Activated CD8-positive, alpha-beta memory T cell treated with anti-CD3 and anti-CD28 coated beads, Interleukin-2, amount 50 U/mL, for 1 hour (primary cell): ENCODE measurements around the gene CD83.

ENCODE experiments used
- DNase-seq: peaks from one replicate; pipeline ENCODE4 v3.0.0-alpha.2; 2020; ENCODE audit errors: extremely low read depth

CD83 gene

DNA sequence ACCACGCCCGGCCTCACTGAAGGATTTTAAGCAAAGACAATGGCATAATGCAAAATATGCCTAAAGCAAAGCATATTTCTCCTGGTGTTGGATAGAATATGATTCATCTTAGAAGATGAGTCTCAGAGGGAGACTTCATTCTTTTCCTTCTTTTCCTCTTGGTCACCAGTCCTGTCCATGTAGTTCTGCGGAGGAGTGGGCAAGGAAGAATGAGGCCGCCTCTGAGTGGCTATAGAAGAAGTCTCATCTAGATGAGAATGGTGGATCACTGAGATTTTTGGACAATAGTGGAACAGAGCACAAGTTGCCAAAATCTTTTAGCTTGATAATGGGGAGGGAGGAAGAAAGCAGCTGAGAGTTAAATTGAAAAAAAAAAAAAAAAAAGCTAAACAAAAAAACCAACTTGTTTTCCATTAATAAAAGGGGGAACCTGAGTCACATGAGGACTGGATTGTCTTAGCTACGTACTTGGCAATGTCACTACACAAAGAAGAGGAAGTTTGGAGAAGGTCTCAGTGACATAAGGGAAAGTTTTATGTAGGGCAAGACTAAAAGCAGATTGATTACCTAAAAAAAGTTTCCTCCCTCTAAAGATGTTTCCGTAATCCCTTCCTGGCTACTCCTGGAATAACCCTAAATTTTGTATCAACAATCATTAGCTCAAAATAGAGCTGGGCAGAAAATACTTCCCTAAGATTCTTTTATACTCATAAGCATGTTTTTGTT lies 6.0 kb downstream of the CD83 start:
- DNase-seq = no peak

DNA sequence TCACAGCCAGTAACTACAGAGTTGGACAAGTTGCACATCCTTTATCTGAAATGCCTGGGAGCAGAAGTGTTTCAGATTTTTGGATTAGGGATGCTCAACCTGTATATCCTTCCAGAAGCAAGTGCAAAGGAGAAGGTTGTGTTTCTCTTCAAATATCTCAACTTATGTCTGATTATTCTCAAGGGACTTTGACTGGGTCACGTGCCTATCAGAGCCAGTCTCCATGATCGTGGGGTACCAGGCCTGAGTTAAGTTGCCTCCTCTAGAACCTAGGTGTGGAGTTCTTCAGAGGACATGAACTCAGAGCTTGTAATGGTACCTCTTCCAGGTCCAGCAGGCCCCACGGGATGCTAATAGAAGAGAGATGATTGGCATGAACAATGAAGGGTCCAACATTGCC lies 7.8 kb downstream of the CD83 start:
- DNase-seq = no peak

DNA sequence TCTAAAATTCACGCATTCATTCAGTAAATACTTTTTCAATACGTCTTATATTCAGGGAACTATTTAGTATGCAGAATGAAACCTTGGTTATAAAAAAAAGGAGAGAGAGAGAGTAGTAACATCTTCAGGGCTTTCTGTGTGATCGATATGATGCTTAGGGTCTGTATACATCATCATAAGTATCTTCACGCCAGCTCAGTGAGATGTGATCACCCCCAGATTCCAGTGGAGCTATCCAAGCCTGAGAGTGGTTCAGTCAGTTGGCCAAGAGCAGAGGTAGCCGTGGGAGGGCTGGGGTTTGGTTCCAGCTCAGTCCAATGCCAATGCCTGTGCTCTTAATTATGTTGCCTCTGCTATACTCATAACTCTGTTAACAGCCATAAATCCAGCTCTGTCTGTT lies 8.6 kb downstream of the CD83 start:
- DNase-seq = no peak

DNA sequence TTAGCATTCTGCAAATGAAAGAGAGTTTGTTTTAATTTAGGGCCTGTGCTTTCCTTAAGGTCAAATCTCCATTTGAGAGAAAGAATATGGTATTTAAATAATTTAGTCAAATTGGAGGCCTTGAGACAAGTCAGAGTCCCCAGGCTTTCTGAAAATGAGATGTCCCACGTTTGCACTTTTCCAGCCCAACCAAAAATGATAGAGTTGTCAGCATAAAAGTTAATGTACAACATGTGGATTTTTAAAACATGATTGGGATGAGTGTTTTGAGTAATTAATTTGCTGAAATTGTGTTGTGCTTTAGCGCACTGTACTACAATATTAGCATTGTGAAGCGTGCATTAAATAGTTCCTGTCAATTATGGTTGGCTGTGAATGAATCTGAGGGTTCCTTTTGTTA lies 10.0 kb downstream of the CD83 start:
- DNase-seq = no peak

DNA sequence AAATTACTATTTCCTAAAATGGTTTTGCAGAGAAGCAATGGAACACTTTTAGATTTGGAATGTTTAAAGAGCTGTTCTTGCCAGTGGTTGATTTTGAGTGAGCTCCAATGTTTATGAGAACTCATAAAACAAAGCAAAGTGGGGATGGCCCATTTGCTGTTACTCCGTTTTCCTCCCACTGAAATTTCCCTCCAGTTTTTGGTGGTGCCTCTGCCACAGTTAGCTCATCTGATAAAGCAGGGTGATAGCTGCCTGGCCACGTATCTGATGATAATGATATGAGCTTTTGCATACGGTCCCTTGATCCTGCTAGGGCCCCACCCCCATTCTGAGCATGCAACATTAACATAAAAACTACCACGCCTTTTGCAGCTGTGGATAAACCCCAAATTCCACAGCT lies 10.4 kb downstream of the CD83 start:
- DNase-seq = no peak

DNA sequence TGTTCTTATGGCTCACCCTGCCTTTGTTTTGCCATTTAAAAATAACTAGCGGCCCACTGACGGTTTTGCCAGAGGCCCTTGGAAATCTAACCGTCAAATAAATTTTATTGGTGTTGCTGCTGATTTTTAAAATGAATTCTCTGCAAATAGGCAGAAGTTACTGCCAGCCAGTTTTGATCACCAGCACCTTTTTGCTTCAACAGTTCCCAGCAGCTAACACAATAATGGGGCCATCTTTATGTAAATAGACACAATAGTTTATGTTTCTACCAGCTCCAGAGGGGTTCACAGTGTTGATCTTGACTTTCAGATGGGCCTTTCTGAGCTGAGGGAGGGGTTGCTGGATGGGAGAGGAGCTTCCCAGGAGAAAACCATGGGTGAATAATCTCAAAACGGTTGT lies 11.2 kb downstream of the CD83 start:
- no peak for DNase-seq

DNA sequence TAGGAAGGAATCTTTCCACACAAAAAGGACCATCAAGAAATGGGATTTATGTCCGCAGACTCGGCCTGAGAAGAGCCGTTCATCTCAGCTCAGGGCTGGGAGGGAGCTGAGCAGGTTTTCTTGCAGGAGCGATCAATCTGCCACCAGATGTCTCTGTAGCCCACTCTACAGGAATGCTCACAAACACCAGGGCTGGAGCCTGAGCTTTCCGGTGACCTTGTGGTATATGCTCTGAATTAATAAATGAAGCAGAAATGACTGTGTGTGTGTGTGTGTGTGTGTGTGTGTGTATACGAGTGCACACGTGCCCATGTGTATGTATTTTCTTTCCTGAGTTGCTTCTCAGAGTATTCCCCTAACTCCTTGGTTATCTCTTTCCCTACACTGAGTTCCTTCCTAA lies 12.0 kb downstream of the CD83 start:
- no peak for DNase-seq

DNA sequence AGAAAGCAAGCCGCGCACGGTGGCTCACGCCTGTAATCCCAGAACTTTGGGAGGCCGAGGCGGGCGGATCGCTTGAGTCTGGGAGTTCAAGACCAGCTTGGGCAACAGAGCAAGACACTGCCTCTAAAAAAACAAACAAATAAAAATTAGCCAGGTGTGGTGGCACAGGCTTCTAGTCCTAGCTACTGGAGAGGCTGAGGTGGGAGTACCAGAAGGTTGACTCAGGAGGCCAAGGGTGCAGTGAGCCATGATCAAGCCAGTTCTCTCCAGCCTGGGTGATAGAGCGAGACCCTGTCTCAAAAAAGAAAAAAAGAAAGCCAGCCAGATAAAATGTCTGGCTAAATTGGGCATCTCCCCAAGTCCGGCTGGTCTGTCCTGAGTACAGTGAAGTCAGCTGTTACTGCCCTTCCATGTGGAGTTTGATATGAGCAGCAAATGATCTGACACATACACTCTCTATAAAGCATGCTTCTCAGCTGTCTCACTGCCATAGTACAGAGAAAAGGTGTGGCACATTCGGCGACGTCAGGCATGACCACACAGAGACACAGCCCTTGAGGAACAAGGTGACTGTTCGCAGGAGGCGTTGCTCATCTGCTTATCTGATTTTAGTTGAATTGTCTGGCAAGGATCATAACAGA lies 13.0 kb downstream of the CD83 start:
- DNase-seq = no peak

DNA sequence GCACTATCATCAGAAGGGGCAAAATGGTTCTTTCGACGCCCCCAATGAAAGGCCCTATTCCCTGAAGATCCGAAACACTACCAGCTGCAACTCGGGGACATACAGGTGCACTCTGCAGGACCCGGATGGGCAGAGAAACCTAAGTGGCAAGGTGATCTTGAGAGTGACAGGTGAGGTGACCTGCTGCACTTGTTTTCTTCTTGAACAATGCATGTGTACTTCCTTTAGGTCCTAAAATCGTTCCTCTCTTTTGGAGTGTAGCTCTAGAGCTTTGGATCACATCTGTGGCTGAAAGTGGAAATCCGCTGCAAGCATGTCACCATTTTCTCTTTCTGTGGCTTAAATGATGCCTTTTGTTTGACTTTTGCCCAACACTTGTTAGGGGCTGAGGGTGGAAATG lies 14.0 kb downstream of the CD83 start:
- no peak for DNase-seq

DNA sequence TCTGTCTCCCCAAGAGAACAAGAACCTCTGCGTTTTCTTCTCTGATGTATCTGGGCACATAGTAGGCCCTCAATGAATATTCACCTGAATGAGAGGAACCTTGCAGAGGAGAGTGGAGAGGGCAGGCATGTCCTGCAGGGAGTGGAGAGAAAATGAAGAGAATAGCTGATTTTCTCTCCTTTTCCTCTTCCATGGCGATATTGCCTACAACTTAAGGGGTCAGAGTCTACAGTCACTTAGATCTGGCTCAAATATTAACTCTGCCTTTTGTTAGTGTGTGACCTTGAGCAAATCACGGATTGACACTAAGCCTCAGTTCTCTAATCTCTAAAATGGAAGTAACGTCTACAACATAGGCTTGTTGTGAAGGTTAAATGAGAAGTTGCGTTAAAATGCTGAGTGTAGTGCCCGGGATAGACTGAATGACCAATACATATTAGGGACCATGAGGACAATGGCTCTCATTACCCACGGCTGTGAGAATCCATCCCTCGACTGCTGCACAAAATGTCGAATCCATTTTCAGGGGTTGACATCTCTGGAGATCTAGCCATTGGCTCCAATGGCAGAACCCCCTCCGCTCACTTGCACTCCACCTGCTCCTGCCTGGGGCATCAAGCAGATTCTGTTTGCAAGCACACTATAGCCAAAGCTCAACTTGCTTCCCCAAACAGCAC lies 14.8 kb downstream of the CD83 start:
- DNase-seq = no peak

DNA sequence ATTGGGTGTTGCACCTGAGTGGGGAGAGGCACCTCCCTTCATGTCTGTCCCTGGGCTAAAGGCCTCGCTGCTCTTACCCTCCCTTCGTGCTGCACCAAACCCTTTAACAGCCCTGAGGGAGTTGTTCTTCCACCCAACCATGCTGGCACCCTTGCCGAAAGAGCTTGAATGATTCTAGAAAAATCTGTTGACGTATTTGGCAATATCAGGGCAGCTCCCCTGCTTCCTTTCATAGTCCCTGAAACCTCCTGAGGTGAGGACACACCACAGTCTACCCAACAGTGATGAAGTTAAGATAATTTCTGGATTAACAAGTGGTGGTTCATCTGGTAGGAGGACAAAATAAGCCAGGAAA lies 15.3 kb downstream of the CD83 start:
- no peak for DNase-seq

DNA sequence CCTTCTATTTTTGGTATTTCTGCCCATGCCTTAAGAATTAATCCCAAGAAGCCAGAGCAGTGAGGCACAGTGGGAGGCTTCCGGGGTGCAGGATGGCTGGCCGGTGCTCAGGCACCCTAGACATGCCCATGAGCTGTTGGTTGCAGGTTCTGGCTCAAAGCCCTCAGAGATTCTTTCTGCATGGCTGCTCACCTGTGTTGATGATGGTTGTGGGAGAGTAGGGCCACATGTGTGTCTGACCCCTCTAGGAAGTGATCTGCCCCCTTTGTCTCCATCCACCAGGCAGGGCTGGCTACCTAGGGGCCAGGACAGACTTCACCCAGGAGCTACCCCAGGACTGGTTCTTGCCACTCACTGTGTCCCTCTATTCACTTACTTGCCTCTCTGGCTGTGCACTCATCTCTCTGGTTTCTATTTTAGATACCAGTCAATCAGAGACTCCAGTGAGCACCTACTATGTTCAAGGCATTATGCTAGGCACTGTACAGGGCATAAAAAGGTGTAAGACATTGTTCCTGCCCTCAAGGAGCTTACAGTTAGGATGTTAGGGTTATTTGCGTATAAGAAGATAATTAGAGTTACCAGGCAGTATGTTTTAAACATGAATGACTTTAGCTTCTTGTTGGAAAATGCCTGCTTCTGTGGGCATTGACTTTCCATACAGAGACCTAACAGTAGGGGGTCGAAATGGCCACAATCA lies 16.8 kb downstream of the CD83 start:
- no peak for DNase-seq

DNA sequence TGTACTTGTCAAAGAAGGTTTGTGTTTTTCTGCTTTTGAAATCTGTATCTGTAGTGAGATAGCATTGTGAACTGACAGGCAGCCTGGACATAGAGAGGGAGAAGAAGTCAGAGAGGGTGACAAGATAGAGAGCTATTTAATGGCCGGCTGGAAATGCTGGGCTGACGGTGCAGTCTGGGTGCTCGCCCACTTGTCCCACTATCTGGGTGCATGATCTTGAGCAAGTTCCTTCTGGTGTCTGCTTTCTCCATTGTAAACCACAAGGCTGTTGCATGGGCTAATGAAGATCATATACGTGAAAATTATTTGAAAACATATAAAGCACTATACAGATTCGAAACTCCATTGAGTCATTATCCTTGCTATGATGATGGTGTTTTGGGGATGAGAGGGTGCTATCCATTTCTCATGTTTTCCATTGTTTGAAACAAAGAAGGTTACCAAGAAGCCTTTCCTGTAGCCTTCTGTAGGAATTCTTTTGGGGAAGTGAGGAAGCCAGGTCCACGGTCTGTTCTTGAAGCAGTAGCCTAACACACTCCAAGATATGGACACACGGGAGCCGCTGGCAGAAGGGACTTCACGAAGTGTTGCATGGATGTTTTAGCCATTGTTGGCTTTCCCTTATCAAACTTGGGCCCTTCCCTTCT lies 18.4 kb downstream of the CD83 start:
- DNase-seq = no peak

DNA sequence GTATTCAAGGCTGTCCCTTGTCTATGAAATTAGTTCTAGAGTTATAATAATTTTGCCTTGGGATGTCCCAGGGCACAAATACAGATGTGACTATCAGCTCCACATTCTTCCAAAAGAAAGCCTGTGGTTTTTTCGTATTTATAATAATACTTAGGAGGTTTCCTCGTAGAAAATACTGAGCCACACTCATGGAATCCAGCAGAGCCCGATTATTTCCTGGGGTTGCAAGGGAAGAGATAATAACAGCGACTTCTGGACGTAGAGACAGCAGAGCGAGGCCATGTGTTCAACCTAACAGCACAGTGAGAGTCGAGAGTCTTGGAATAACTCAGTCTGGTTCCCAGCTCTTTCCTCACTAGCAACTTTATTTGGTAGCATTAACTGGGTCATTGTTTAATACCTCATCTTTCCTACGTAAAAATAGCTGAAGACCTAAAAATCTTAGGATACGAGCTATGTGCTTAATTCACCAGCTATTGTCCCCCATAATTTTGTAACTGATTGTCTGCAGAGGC lies 21.2 kb downstream of the CD83 start:
- DNase-seq = no peak

DNA sequence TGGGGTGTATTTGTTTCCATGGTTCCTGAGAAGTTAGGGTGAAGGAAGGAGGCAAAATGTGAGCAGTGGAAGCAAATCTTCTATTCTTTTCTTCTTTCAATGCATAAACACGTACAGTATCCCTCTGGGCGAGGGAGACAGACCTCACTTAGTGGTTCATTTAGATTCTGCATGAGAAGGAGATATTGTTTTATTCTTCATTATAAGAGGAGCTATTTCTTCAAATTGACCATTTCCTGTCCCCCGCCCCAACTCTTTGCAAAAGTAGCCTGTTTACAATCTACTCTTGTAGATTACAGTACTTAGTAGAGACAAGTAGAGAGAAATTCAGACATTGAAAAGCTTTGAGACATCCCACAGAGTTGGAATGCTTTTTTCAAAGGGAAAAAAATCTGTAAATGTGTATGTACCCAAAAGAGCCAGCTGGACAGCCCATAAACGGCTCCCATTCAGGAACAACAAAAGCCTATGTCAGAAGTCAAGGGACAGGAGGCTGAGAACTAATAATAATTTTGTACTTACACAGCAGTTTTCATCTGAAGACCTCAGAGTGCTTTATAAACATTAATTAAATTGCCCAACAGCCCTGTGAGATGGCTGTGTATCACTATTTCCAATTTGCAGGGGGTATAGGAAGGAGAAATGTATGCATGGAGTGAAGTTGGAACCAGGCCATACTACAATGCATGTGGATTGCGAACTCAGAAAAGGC lies 23.9 kb downstream of the CD83 start:
- DNase-seq = no peak

DNA sequence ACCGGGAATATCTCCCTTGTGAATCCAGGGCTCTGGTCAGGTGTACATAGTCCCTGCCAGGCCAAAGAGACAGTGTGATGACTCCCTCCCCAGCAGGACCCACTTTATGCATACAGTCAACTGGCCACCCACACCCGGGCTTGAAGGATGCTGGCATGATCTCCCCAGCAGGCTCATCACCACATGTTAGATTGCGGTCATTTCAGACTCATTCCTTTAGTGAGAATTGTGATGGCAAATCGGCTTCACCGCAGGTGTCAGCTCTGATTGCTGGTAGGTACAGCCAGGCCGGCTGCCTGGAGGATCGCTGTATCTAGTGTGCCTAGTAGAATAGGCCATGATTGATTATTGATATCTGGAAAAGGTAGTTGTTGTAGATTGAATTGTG lies 24.5 kb downstream of the CD83 start:
- DNase-seq = no peak

DNA sequence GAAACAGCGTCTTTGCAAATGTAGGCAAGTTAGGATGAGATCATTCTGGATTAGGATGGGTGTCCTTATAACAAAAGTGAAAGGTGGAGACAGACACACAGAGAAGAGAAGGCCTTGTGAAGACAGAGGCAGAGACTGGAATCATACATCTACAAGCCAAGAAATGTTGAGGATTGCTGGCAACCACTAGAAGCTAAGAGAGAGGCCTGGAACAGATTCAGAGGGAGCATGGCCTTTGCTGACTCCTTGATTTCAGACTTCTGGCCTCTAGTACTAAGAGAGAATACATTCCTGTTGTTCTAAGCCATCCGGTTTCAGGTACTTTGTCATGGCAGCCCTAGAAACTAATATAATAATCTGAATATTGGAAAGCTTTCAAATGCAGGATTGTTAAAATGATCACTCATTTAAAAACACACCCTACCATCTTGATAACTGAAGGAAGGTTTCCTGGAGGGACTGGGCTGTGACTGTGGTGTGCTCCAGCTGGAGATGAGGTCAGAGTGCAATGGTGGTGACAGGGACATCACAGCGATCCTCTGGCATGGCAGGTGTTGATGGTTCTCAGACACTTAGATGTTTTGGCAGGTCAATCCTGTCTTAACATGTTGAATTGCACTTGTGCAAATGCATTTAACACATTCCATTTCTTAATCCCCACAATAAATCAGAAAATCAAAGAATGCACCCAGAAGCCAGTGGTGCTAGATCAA lies 25.1 kb downstream of the CD83 start:
- no peak for DNase-seq

DNA sequence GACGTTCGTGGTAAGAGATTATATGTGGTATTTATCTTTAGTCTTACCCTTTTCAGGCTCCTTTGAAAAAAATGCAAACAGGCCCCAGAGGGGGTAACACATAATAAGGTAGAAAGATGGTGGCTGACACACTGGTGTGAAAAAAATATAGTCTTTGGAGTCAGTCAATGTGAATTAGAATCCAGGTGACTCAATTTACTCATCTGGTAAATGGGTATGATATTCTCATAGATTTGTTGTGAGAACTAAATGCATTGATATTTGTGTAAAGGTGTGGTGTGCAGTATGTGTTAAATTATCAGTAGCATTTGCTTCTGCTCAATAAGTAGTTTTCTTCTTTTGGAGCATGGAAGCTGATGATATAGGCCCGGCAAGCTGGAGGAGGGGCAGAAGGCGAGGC lies 25.7 kb downstream of the CD83 start:
- no peak for DNase-seq

DNA sequence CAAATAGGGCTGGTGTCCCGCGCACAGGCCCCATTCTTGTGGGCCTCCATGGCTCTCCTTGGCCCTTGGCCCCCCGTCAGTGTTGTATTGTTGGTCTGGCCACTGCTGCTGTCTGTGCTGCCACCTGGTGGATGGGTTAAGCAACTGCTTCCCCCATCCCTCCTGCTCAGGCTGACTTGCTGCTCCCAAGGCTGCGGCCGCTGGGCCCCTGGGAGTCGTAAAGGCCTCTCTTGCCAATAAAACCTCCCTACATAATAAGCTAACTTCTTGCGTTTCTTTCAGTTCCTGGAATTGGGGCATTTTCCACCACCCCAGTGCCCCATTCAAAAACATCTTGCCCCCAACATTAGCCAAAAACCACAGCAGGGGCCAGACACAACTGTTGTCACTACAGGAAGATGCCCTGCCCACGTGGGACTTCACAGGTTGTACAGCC lies 27.1 kb downstream of the CD83 start:
- peak; percentile 39 for DNase-seq

DNA sequence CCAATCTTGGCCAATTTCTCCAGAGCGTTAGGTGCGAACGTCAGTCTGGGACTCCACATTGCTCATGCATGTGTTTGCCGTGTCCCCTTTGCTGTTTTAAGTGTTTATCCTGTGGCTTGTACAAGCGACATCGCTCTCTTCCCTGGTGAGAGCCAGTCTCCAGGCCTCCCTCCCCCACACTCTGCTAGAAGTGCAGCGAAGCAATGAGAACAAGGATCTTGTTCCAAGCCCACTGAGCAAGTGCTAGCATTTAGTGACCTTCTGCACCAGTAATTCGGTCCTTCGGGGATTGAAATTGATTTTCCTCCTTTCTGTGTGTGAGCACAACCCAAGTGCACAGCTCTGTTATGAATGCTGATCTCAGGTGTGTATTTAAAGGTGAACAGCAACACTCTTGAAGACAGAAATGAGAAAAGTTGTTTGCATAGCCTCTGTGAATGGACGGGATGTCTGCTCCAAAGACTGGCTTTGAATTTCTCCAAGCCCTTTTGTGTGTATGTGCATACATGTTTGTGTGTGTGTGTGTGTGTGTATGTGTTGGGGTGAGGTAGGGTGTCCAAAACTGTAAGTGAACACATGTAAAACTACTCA lies 29.0 kb downstream of the CD83 start:
- DNase-seq = no peak
